Esophagus (tissue), 2 donors: ENCODE measurements around the gene LNX1. TPM values are rescaled to one million over a fixed set of nuclear protein-coding genes. Genes with fewer than 3 reads are reported as not detected.

Source experiments
- H3K27ac ChIP-seq, 2 donors: one replicate each; pipeline ENCODE4 v1.5.1; 2013; ENCODE audit warnings: low read depth in 2 of 2, mild to moderate bottlenecking in 2 of 2, inconsistent platforms in 1 of 2, low read length in 1 of 2, moderate library complexity in 1 of 2
- H3K27me3 ChIP-seq, 2 donors: one replicate each; pipeline ENCODE4 v1.6.1; 2013; ENCODE audit warnings: low read length in 2 of 2, control low read depth in 1 of 2, mild to moderate bottlenecking in 1 of 2; ENCODE audit not compliant: insufficient read depth in 2 of 2, control insufficient read depth in 1 of 2
- H3K36me3 ChIP-seq, 2 donors: one replicate each; pipeline ENCODE4 v1.6.1; 2013; ENCODE audit warnings: low read length in 1 of 2; ENCODE audit not compliant: control insufficient read depth in 2 of 2, insufficient read depth in 2 of 2
- H3K4me1 ChIP-seq, 2 donors: one replicate each; pipeline ENCODE4 v1.6.1; 2013; ENCODE audit warnings: low read length in 1 of 2; ENCODE audit not compliant: control insufficient read depth in 2 of 2, insufficient read depth in 2 of 2
- H3K4me3 ChIP-seq, 2 donors: one replicate each; pipeline ENCODE4 v1.5.1; 2013; ENCODE audit warnings: low read length in 2 of 2, mild to moderate bottlenecking in 2 of 2, low read depth in 1 of 2, moderate library complexity in 1 of 2
- H3K9me3 ChIP-seq, 2 donors: one replicate each; pipeline ENCODE4 v1.6.1; 2013; ENCODE audit warnings: mild to moderate bottlenecking in 2 of 2, low read depth in 1 of 2, low read length in 1 of 2, moderate library complexity in 1 of 2; ENCODE audit not compliant: control insufficient read depth in 2 of 2, insufficient read depth in 1 of 2
- WGBS, 2 donors: extraction: QIAGEN DNeasy Blood & Tissue Kit; methylation state at CpG; one replicate each; pipeline ENCODE4 v1.1.7; 2013; 5-methylcytosine and 5-hydroxymethylcytosine counted together
- polyA plus RNA-seq, 2 donors: library from polyadenylated mRNA; stranded (reverse); fragments of 200-250 nt; gene quantifications; one replicate each; pipeline ENCODE4 v1.2.3, GENCODE V29; 2013
- donor health status: healthy with polysubstance abuse.
- donor health status: Bipolar disorder and iron deficiency.

Gene LNX1
- polyA plus RNA-seq, 2 donors = 16.8 to 44.2 TPM

DNA sequence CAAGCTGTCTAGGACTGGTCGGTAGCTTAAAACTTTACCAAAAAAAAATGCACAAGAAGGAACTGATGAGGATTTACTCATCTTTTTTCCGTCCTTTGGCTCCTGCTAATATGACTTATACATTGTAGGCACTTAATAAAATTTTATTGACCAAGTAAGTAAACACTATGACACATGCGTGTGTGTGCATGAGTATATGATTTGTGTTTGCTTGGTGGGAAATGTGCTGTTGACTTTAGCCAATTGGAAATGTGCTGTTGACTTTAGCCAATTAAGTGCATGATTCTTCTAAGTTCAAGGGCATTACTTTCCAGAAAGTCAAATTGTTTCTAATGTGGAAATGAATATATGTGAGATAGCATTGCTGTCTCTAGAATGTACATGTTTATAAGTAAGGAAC lies 135.5 kb downstream of the LNX1 start:
- H3K27me3 ChIP-seq = no peaks in the 10 kb centered on the region
- no peak overlapping the region for H3K27ac ChIP-seq
- no peaks in the 10 kb centered on the region for H3K4me1 ChIP-seq
- H3K4me3 ChIP-seq = no peak overlapping the region
- H3K36me3 ChIP-seq = peaks cover 0 to 11% of the 10 kb centered on the region in 2 donors
- no peaks in the 10 kb centered on the region for H3K9me3 ChIP-seq
- WGBS, 2 donors = 74 to 92% methylated on average over 3 of the region's 3 CpGs

DNA sequence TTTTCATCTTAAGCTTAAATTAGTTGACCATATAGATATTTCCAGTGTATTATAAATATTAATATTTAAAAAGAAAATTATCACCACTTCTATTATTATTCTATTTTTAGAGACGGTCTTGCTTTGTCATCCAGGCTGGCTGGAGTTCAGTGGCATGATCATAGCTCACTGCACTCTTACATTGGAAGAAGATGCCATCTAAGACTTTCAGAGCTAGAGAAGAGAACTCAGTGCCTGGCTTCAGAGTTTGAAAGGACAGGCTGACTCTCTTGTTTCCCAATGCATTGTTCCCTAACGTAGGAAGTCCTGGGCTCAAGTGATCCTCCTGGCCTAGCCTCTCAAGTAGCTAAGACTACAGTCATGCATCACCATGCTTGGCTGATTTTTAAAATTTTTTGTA lies 137.9 kb downstream of the LNX1 start:
- no peak overlapping the region for H3K4me3 ChIP-seq
- no peaks in the 10 kb centered on the region for H3K9me3 ChIP-seq
- H3K4me1 ChIP-seq = no peaks in the 10 kb centered on the region
- 87 to 97% methylated on average over 2 of the region's 2 CpGs for WGBS, 2 donors
- no peaks in the 10 kb centered on the region for H3K27me3 ChIP-seq
- H3K27ac ChIP-seq = no peak overlapping the region
- H3K36me3 ChIP-seq = peaks cover 0 to 8% of the 10 kb centered on the region in 2 donors

- H3K9me3 ChIP-seq = no peaks in the 10 kb centered on the region
- H3K27me3 ChIP-seq = no peaks in the 10 kb centered on the region
- H3K36me3 ChIP-seq = peaks cover 0 to 8% of the 10 kb centered on the region in 2 donors
- WGBS, 2 donors = 89% methylated on average over 3 of the region's 3 CpGs
- no peaks in the 10 kb centered on the region for H3K4me1 ChIP-seq
- H3K27ac ChIP-seq = no peak overlapping the region
- H3K4me3 ChIP-seq = no peak overlapping the region
Measured at GRCh38 chr4:53450773-53451172, 140.5 kb downstream of the LNX1 start.

- Histone ChIP-seq H3K4me1 (no peaks in the 10 kb centered on the region), H3K27me3 (no peaks in the 10 kb centered on the region), H3K4me3 (no peak overlapping the region), H3K27ac (no peak overlapping the region), H3K36me3 (peaks cover 0 to 3% of the 10 kb centered on the region in 2 donors), H3K9me3 (no peaks in the 10 kb centered on the region)
- 94 to 96% methylated on average over 2 of the region's 2 CpGs for WGBS, 2 donors
Measured at GRCh38 chr4:53444954-53445353, 146.3 kb downstream of the LNX1 start.

DNA sequence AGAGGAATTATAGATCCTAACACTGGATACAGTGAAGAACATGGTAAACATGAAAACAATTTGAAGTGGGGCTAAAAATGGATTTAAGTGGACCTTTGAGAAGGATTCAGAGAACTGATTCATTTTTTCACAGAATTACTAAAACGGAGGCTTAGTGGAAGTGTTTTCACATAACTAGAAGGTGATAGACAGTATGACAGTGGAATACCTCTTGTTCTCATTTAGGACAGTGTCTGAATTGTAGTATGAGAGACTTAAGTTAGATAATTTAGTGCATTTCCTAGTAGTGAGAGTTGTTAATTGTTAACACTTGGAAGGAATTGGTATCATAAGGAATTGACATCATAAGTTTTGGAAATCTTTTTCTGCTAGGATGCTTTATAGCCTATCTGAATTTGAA lies 149.7 kb downstream of the LNX1 start:
- no peak overlapping the region for H3K27ac ChIP-seq
- H3K4me1 ChIP-seq = no peaks in the 10 kb centered on the region
- 94 to 100% methylated on average over 1 of the region's 1 CpG for WGBS, 2 donors
- H3K36me3 ChIP-seq = peaks cover 0 to 3% of the 10 kb centered on the region in 2 donors
- no peak overlapping the region for H3K4me3 ChIP-seq
- H3K9me3 ChIP-seq = no peaks in the 10 kb centered on the region
- no peaks in the 10 kb centered on the region for H3K27me3 ChIP-seq

DNA sequence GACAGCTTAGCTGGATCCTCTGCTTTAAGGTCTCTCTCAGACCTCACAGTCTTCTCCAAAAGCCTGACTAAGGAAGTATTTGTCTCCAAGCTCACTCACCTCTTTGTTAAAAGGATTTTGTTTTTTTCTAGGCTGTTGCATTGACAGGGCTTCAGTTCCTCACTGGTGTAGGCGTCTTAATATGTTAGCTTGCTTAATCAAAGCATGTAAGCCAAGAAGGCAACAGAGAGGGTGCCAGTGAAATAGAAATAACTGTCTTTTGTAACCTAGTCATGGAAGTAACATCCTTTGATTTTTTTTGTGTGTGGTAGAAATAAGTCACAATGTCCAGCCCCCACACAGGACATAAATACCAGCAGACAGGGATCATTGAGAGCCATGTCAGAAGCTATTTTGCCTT lies 155.0 kb downstream of the LNX1 start:
- H3K36me3 ChIP-seq = no peaks in the 10 kb centered on the region
- H3K4me1 ChIP-seq = no peaks in the 10 kb centered on the region
- 88 to 93% methylated on average over 1 of the region's 1 CpG for WGBS, 2 donors

GRCh38 chr4:53432528-53433424 lies 158.5 kb downstream of the LNX1 start:
- Histone ChIP-seq H3K4me3 (no peak overlapping the region), H3K27me3 (no peaks in the 10 kb centered on the region), H3K36me3 (peaks cover 0 to 5% of the 10 kb centered on the region in 2 donors), H3K9me3 (no peaks in the 10 kb centered on the region), H3K4me1 (no peaks in the 10 kb centered on the region), H3K27ac (no peak overlapping the region)
- WGBS, 2 donors = 83 to 87% methylated on average over 4 of the region's 4 CpGs

More for the DNA sequence above, 155.0 kb downstream of the LNX1 start:
- H3K27me3 ChIP-seq = no peaks in the 10 kb centered on the region
- H3K9me3 ChIP-seq = no peaks in the 10 kb centered on the region
- no peak overlapping the region for H3K27ac ChIP-seq
- no peak overlapping the region for H3K4me3 ChIP-seq

GRCh38 chr4:53431052-53431451 lies 160.2 kb downstream of the LNX1 start:
- H3K4me3 ChIP-seq = no peak overlapping the region
- no peaks in the 10 kb centered on the region for H3K4me1 ChIP-seq
- peaks cover 0 to 5% of the 10 kb centered on the region in 2 donors for H3K36me3 ChIP-seq
- H3K9me3 ChIP-seq = no peaks in the 10 kb centered on the region
- no peak overlapping the region for H3K27ac ChIP-seq
- no peaks in the 10 kb centered on the region for H3K27me3 ChIP-seq
- 85 to 86% methylated on average over 5 of the region's 5 CpGs for WGBS, 2 donors

DNA sequence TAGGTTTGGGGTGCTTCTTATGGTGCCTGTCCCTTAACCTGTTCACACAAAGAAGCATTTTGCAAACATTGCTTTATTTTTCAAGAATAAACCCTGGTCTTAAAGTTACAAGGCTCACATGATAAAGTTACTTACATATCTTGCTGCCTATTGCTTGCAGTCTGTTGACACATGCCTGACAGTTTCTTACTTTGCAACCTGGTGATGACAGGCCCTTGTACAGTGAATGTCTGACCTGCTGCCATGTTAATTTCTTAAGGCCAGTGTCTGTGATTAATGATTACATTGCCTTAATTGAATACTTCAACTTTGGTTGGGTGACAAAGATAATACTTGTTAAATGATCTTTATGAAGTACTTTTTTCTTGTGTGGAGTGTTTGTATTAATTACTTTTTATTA lies 163.9 kb downstream of the LNX1 start:
- no peaks in the 10 kb centered on the region for H3K4me1 ChIP-seq
- H3K27ac ChIP-seq = no peak overlapping the region
- peaks cover 0 to 5% of the 10 kb centered on the region in 2 donors for H3K36me3 ChIP-seq
- H3K4me3 ChIP-seq = no peak overlapping the region
- H3K9me3 ChIP-seq = no peaks in the 10 kb centered on the region
- no peaks in the 10 kb centered on the region for H3K27me3 ChIP-seq

DNA sequence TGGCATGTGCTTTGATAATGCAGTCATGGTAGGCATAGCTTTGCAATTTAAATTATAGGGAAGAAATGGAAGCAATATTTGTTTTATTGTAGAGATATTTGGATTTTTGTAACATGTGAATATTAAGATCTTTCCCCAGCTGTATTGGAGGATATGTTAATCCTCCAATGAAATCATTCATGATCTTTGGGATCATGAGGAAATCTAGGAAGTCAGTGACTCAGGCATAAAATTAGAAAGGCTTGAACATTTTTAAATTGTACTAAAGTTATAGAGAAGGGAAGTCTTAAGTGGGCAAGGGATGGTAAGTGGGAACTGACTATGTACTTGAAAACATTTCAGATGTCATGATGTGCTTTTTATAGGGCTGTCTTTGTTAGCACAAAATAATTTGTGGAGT lies 167.0 kb downstream of the LNX1 start:
- Histone ChIP-seq H3K27ac (no peak overlapping the region), H3K4me3 (no peak overlapping the region), H3K4me1 (no peaks in the 10 kb centered on the region), H3K9me3 (no peaks in the 10 kb centered on the region), H3K27me3 (no peaks in the 10 kb centered on the region), H3K36me3 (peaks cover 0 to 3% of the 10 kb centered on the region in 2 donors)
